GM12878 (cell line): ENCODE measurements around the gene LRP3. TPM values are rescaled to one million over a fixed set of nuclear protein-coding genes. Genes with fewer than 3 reads are reported as not detected.

Experiments used
- ATF2 ChIP-seq: IDR thresholded peaks from 2 replicates; pipeline ENCODE4 v1.6.1; 2012; ENCODE audit warnings: low read length, inconsistent platforms
- BCL11A ChIP-seq: IDR thresholded peaks from 2 replicates; pipeline ENCODE4 v1.6.1; 2011; ENCODE audit warnings: low read depth, low read length
- EP300 ChIP-seq, 2 experiments: fragments of 150-350 bp in 1 of 2; IDR thresholded peaks; 2 replicates each; pipeline ENCODE4 v1.6.1; 2011 to 2012; ENCODE audit warnings: low read depth in 2 of 2, low read length in 2 of 2, borderline replicate concordance in 1 of 2, improper control_type of control experiment in 1 of 2, inconsistent platforms in 1 of 2; ENCODE audit not compliant: control insufficient read depth in 1 of 2
- GABPA ChIP-seq: IDR thresholded peaks from 2 replicates; pipeline ENCODE4 v1.6.1; 2014; ENCODE audit warnings: antibody characterized with exemption, low read depth, mild to moderate bottlenecking, inconsistent platforms
- HSF1 ChIP-seq: fragments of 150-350 bp; IDR thresholded peaks from 2 replicates; pipeline ENCODE4 v1.6.1; 2014; ENCODE audit warnings: mild to moderate bottlenecking, low read depth, low read length
- IKZF1 ChIP-seq: fragments of 450-650 bp; conservative IDR thresholded peaks from 2 replicates; pipeline ENCODE4 v1.6.1; 2017; ENCODE audit warnings: antibody characterized with exemption, mild to moderate bottlenecking
- IRF5 ChIP-seq: fragments of 450-650 bp; IDR thresholded peaks from 2 replicates; pipeline ENCODE4 v1.6.1; 2017; ENCODE audit warnings: borderline replicate concordance
- MTA2 ChIP-seq: fragments of 450-650 bp; IDR thresholded peaks from 2 replicates; pipeline ENCODE4 v1.6.1; 2016; ENCODE audit warnings: low read depth, mild to moderate bottlenecking, moderate library complexity
- MTA3 ChIP-seq: IDR thresholded peaks from 2 replicates; pipeline ENCODE4 v1.6.1; 2012; ENCODE audit warnings: low read length, inconsistent platforms, borderline replicate concordance
- NFYB ChIP-seq: IDR thresholded peaks from 2 replicates; pipeline ENCODE4 v1.6.1; 2011; ENCODE audit warnings: low read depth, mild to moderate bottlenecking, low read length, improper control_type of control experiment, moderate library complexity; ENCODE audit not compliant: insufficient read depth
- PKNOX1 ChIP-seq: fragments of 450-650 bp; IDR thresholded peaks from 2 replicates; pipeline ENCODE4 v1.6.1; 2016; ENCODE audit warnings: mild to moderate bottlenecking
- PML ChIP-seq: IDR thresholded peaks from 2 replicates; pipeline ENCODE4 v1.6.1; 2012; ENCODE audit warnings: low read length, inconsistent platforms
- RELB ChIP-seq: fragments of 450-650 bp; IDR thresholded peaks from 2 replicates; pipeline ENCODE4 v1.6.1; 2017; ENCODE audit warnings: low read depth, mild to moderate bottlenecking, moderate library complexity
- SIN3A ChIP-seq: IDR thresholded peaks from 2 replicates; pipeline ENCODE4 v1.6.1; 2012; ENCODE audit warnings: low read depth, low read length, improper control_type of control experiment
- SMAD5 ChIP-seq: IDR thresholded peaks from 2 replicates; pipeline ENCODE4 v1.6.1; 2016; ENCODE audit warnings: antibody characterized with exemption, low read depth
- TAF1 ChIP-seq: IDR thresholded peaks from 2 replicates; pipeline ENCODE4 v1.6.1; 2011; ENCODE audit warnings: mild to moderate bottlenecking, low read depth, low read length, borderline replicate concordance
- USF1 ChIP-seq: IDR thresholded peaks from 2 replicates; pipeline ENCODE4 v1.6.1; 2011; ENCODE audit warnings: borderline replicate concordance, low read depth, mild to moderate bottlenecking, moderate library complexity, mixed read lengths, low read length; ENCODE audit not compliant: insufficient read depth; ENCODE audit errors: extremely low read length
- YBX1 ChIP-seq: fragments of 450-650 bp; IDR thresholded peaks from 2 replicates; pipeline ENCODE4 v1.6.1; 2016; ENCODE audit warnings: antibody characterized with exemption
- polyA plus RNA-seq, 11 experiments: library from polyadenylated mRNA; depleted of rRNA in 4 of 11; unstranded in 6 of 11; stranded (reverse) in 5 of 11; fragments of >200 nt; fragmentation: Nextera tagmentation in 4 of 11; fragmentation: Illumina TruSeq in 1 of 11; extraction: Ambion mirVana in 4 of 11; extraction: Trizol in 1 of 11; gene quantifications; 1 replicate in 1 of 11; 2 replicates in 10 of 11; pipeline versions ENCODE4 v1.2.1 to v1.2.3, GENCODE V29; 2011 to 2016; ENCODE audit warnings: inconsistent platforms in 2 of 11, missing spikeins in 2 of 11, low read depth in 1 of 11
- total RNA-seq, 4 experiments: library from RNA; depleted of rRNA in 3 of 4; stranded (reverse); fragments of >200 nt in 3 of 4; fragmentation: Illumina TruSeq in 1 of 4; extraction: Trizol in 1 of 4; gene quantifications; 2 replicates each; pipeline versions ENCODE4 v1.2.1 to v1.2.3, GENCODE V29; 2013 to 2021

Gene LRP3
- total and polyA plus RNA-seq, 10 of the 15 experiments (the other 5 are each of a cell fraction or from before 2014, with no cell fraction given) = 0.12 to 3.2 (median 0.64) TPM; not detected in 2

GRCh38 chr19:33176670-33177416 is 17.3 kb upstream of the LRP3 start (continued):
- no peak for TF ChIP-seq USF1
- no peak for TF ChIP-seq NFYB
- no peak for TF ChIP-seq YBX1
- TF ChIP-seq IKZF1 = peak; percentile 97
- TF ChIP-seq GABPA = peak; percentile 73
- TF ChIP-seq SMAD5 = peak; percentile 93
- TF ChIP-seq SIN3A = 0 out of 2 replicates have a peak, but pooled peaks have one; percentile 60
- 0 out of 2 replicates have a peak, but pooled peaks have one; percentile 7 for TF ChIP-seq BCL11A
- peak in 1 of 2 experiments; percentile 18; a peak in 1 of 4 replicates for TF ChIP-seq EP300 (IDR thresholded peaks at IDR 0.05; ENCODE audit: borderline replicate concordance in 1 of 2, control insufficient read depth in 1 of 2, low read depth in 2 of 2, low read length in 2 of 2)
- peak; percentile 96 for TF ChIP-seq PML
- TF ChIP-seq ATF2 = no peak
- TF ChIP-seq RELB = peak; percentile 82; the same call in 1 of the 2 replicates
- TF ChIP-seq HSF1 = peak; percentile 79; the same call in 1 of the 2 replicates
- TF ChIP-seq PKNOX1 = peak; percentile 31; the same call in 1 of the 2 replicates
- TF ChIP-seq MTA2 = no peak
- no peak for TF ChIP-seq MTA3
- TF ChIP-seq TAF1 = peak; percentile 68; the same call in 1 of the 2 replicates
- TF ChIP-seq IRF5 = no peak
